ENCODE measurements around the gene IL24.

DNA sequence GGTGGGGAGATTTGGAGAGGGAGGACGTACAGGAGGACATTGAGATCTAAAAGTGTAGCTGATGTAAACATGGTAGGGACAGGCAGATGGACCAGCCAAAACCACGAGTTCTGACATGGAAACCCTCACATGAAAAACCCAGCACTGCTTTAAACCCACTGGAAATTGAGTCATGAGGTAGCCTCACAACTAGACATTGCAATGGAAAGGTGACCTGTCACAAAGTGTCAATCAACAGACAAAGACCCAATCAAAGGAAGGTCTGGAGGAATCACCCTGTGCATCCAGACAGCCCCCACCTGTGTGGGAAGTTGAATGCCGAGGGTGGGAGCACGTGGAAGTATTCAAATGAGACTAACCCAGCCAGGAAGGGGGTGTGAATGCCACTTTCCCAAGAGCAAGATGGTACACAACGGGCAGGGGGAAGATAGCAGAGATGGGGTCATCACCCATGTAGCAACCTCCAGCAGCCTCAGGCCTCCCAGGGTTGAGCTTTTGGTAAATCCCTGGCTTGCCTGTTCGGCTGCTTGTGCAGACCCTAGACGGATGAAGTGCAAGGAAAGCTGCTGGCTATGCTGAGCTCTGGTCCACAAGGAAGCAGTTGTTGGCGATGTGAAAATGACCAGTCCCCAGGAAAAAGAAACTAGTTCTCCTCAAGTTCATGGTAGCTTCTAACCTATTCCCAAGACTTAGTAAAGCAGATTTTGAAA lies 18.9 kb downstream of the IL24 start:
- no peak for TF ChIP-seq CEBPB (IDR thresholded peaks at IDR 0.05; ENCODE audit: borderline replicate concordance in 1 of 2, low read depth in 2 of 2, low read length in 2 of 2)
- TF ChIP-seq, protein P1, sequence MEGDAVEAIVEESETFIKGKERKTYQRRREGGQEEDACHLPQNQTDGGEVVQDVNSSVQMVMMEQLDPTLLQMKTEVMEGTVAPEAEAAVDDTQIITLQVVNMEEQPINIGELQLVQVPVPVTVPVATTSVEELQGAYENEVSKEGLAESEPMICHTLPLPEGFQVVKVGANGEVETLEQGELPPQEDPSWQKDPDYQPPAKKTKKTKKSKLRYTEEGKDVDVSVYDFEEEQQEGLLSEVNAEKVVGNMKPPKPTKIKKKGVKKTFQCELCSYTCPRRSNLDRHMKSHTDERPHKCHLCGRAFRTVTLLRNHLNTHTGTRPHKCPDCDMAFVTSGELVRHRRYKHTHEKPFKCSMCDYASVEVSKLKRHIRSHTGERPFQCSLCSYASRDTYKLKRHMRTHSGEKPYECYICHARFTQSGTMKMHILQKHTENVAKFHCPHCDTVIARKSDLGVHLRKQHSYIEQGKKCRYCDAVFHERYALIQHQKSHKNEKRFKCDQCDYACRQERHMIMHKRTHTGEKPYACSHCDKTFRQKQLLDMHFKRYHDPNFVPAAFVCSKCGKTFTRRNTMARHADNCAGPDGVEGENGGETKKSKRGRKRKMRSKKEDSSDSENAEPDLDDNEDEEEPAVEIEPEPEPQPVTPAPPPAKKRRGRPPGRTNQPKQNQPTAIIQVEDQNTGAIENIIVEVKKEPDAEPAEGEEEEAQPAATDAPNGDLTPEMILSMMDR (IDR thresholded peaks at IDR 0.05 in 2 of 3, conservative IDR thresholded peaks at IDR 0.05 in 1 of 3; ENCODE audit: control insufficient read depth in 2 of 3, extremely low read depth in 1 of 3, insufficient read depth in 1 of 3, low read depth in 3 of 3, low read length in 3 of 3) = no peak
- no peak for TF ChIP-seq TAF1 (IDR thresholded peaks at IDR 0.05; ENCODE audit: borderline replicate concordance, low read depth, low read length)
